K562 (cell line): ENCODE data around the gene CFL1. TPM values are rescaled to one million over a fixed set of nuclear protein-coding genes. Genes with fewer than 3 reads are reported as not detected.

ENCODE experiments used
- ATF3 ChIP-seq, 2 experiments: fragments of 450-650 bp in 1 of 2; sonication (generic) in 1 of 2; formaldehyde crosslinking in 1 of 2; IDR thresholded peaks in 1 of 2; conservative IDR thresholded peaks in 1 of 2; 2 replicates each; pipeline versions ENCODE4 v1.6.1 to v1.8.1; 2016 to 2023; ENCODE audit warnings: mild to moderate bottlenecking in 2 of 2, moderate library complexity in 2 of 2, inconsistent platforms in 1 of 2, missing genetic modification reagents in 1 of 2
- CHD7 ChIP-seq: fragments of 200-600 bp; sonication (generic); IDR thresholded peaks from one replicate; pipeline ENCODE4 v1.6.1; 2012; ENCODE audit warnings: mild to moderate bottlenecking, low read depth, low read length, inconsistent platforms
- CTBP1 ChIP-seq: fragments of 450-650 bp; IDR thresholded peaks from 2 replicates; pipeline ENCODE4 v1.6.1; 2016; ENCODE audit warnings: borderline replicate concordance
- DACH1 ChIP-seq: fragments of 450-650 bp; IDR thresholded peaks from 2 replicates; pipeline ENCODE4 v1.6.1; 2018; ENCODE audit not compliant: partially characterized antibody
- ETV1 ChIP-seq: fragments of 450-650 bp; conservative IDR thresholded peaks from 2 replicates; pipeline ENCODE4 v1.6.1; 2016; ENCODE audit warnings: missing genetic modification characterization, control low read depth, low read depth, missing compliant biosample characterization
- MEIS2 ChIP-seq: fragments of 450-650 bp; IDR thresholded peaks from 2 replicates; pipeline ENCODE4 v1.6.1; 2014; ENCODE audit warnings: mild to moderate bottlenecking; ENCODE audit not compliant: partially characterized antibody
- MLX ChIP-seq, 2 experiments: fragments of 450-650 bp in 1 of 2; sonication (generic) in 1 of 2; formaldehyde crosslinking; conservative IDR thresholded peaks; 2 replicates each; pipeline versions ENCODE4 v1.4.0 to v1.8.1; 2020 to 2022; ENCODE audit warnings: mild to moderate bottlenecking in 1 of 2, missing genetic modification reagents in 1 of 2
- PML ChIP-seq: IDR thresholded peaks from 2 replicates; pipeline ENCODE4 v1.6.1; 2012; ENCODE audit warnings: low read length, inconsistent platforms
- RAD51 ChIP-seq: fragments of 450-650 bp; IDR thresholded peaks from 2 replicates; pipeline ENCODE4 v1.7.1; 2016; ENCODE audit warnings: low read depth, mild to moderate bottlenecking, borderline replicate concordance
- XRCC5 ChIP-seq: fragments of 200-400 bp; formaldehyde crosslinking; IDR thresholded peaks from 2 replicates; pipeline ENCODE4 v1.6.1; 2017; ENCODE audit warnings: low read depth, mild to moderate bottlenecking, low read length
- ZNF280A ChIP-seq: fragments of 450-650 bp; IDR thresholded peaks from 2 replicates; pipeline ENCODE4 v1.6.1; 2018; ENCODE audit warnings: mild to moderate bottlenecking, low read depth; ENCODE audit not compliant: partially characterized antibody
- polyA plus RNA-seq, 8 experiments: library from polyadenylated mRNA; depleted of rRNA in 4 of 8; stranded (reverse) in 5 of 8; unstranded in 3 of 8; fragments of >200 nt; fragmentation: Nextera tagmentation in 2 of 8; fragmentation: Illumina TruSeq in 1 of 8; extraction: Ambion mirVana in 2 of 8; extraction: Trizol in 1 of 8; gene quantifications; 2 replicates each; pipeline versions ENCODE4 v1.2.1 to v1.2.3, GENCODE V29; 2011 to 2014; ENCODE audit warnings: inconsistent platforms in 1 of 8, missing spikeins in 1 of 8
- total RNA-seq, 7 experiments: library from RNA; depleted of rRNA in 6 of 7; stranded (reverse); fragments of >200 nt in 6 of 7; fragmentation: Illumina TruSeq in 2 of 7; extraction: Trizol in 2 of 7; gene quantifications; 2 replicates each; pipeline versions ENCODE4 v1.2.1 to v1.2.3, GENCODE V29; 2011 to 2021; ENCODE audit warnings: low replicate concordance in 1 of 7

The CFL1 gene
- total and polyA plus RNA-seq, 9 of the 15 experiments (the other 6 are each of a cell fraction or from before 2014, with no cell fraction given) = 105 to 1,101 (median 859) TPM

GRCh38 chr11:65856689-65857499 lies 1.1 kb downstream of the CFL1 start (continued):
- TF ChIP-seq CTBP1 (0 out of 2 replicates have a peak, but pooled peaks have one; percentile 51), ETV1 (tag) (peak; percentile 93), CHD7 (no peak), XRCC5 (peak; percentile 11; the same call in 1 of the 2 replicates), ATF3 (IDR thresholded peaks at IDR 0.05) (no peak), ATF3 (CRISPR knock-in tag; conservative IDR thresholded peaks at IDR 0.05) (no peak), DACH1 (no peak), MLX (CRISPR knock-in tag; conservative IDR thresholded peaks at IDR 0.05) (no peak; a peak in 1 of 4 replicates), MEIS2 (no peak), ZNF280A (no peak), RAD51 (peak; percentile 95), PML (no peak)
